GM12873 (cell line): ENCODE results near the gene PAX2.

Source experiments
- TF ChIP-seq, protein P1 (sequence below): IDR thresholded peaks from 2 replicates; pipeline ENCODE4 v1.5.1; 2012; ENCODE audit warnings: low read depth, mild to moderate bottlenecking, moderate library complexity, low read length, control low read depth; ENCODE audit not compliant: insufficient read depth; ENCODE audit errors: missing control alignments

The PAX2 gene

DNA sequence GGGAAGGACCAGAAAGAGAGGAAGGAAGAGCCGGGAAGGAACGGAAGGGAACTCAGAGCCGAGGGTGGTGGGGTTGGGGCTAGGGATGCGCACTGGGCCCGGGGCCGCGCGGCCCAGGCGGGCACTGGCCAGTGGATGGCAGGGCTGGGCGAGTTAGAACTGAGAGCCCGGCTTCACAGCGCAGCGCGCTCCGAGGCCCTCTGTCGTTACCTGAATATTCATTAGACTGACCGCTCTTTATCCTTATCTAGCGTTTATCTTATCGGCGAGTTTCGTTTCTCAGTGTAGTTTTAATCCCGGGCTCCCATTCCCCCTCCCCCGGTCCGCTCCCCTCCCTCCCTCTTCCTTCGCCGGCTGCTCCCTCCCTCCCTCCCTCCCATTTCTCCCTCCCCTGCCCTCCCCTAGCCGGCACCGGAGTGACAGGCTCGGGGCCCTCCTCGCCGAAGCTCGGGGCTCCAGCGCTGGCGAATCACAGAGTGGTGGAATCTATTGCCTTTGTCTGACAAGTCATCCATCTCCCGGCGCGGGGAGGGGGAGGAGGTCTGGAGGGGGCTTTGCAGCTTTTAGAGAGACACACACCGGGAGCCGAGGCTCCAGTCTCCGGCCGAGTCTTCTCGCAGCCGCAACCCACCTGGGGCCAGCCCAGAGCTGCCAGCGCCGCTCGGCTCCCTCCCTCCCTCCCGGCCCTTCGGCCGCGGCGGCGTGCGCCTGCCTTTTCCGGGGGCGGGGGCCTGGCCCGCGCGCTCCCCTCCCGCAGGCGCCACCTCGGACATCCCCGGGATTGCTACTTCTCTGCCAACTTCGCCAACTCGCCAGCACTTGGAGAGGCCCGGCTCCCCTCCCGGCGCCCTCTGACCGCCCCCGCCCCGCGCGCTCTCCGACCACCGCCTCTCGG, at the start of gene PAX2:
TSS of gene PAX2 (plus strand) at position 596 of the 895 bp plus-strand sequence. CDS start 679 bp downstream, outside the sequence.
- TF ChIP-seq, protein P1, sequence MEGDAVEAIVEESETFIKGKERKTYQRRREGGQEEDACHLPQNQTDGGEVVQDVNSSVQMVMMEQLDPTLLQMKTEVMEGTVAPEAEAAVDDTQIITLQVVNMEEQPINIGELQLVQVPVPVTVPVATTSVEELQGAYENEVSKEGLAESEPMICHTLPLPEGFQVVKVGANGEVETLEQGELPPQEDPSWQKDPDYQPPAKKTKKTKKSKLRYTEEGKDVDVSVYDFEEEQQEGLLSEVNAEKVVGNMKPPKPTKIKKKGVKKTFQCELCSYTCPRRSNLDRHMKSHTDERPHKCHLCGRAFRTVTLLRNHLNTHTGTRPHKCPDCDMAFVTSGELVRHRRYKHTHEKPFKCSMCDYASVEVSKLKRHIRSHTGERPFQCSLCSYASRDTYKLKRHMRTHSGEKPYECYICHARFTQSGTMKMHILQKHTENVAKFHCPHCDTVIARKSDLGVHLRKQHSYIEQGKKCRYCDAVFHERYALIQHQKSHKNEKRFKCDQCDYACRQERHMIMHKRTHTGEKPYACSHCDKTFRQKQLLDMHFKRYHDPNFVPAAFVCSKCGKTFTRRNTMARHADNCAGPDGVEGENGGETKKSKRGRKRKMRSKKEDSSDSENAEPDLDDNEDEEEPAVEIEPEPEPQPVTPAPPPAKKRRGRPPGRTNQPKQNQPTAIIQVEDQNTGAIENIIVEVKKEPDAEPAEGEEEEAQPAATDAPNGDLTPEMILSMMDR: no peak

DNA sequence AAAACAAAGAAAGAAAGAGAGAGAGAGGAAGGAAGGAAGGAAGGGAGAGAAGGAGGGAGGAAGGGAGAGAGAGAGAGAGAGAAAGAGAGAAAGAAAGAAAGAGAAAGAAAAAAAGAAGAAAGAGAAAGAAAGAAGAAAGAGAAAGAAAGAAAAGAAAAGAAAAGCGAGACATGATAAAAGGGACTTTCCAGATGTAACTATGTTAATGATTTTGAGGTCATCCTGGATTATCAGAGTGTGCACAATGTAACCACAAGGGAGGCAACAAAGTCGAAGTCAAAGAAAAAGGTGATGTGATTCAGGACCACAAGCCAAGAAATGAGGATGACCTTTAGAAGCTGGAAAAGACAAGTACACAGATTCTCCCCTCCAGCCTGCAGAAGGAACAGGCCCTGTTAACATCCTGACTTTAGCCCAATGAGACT, 48.9 kb upstream of the PAX2 start:
- TF ChIP-seq, protein P1: no peak

GRCh38 chr10:100697070-100697469, 48.3 kb upstream of the PAX2 start:
- TF ChIP-seq, protein P1: no peak

DNA sequence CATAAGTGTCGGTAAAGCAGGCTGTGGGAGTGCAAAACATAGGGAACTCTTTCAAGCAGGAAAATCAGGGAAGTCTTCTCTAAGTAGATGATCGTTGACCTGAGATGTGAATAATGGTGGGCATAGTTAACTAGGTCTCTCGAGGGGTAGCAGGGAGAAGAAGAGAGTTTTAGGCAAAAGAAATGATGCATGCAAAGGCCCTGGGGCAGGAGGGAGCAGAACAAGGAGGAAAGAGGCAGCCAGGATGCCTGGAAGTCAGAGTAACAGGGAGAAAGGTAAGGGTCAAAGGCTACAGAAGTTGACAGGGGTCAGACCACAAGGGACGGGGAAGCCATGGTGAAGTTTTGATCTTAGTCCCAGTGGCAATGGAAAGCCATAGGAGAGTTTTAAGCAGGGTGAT, 47.8 kb upstream of the PAX2 start:
- TF ChIP-seq, protein P1: no peak

DNA sequence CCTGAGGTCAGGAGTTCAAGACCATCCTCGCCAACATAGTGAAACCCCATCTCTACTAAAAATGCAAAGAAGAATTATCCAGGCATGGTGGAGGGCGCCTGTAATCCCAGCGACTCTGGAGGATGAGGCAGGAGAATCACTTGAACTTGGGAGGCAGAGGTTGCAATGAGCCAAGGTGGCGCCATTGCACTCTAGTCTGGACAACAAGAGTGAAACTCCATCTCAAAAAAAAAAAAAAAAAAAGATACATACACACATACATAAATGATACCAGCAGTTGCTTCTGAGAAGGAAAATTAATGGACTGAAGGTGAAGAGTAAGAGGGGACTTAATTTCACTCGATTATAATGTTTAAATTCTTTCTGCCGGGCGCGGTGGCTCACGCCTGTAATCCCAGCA, 40.2 kb upstream of the PAX2 start:
- TF ChIP-seq, protein P1: no peak

DNA sequence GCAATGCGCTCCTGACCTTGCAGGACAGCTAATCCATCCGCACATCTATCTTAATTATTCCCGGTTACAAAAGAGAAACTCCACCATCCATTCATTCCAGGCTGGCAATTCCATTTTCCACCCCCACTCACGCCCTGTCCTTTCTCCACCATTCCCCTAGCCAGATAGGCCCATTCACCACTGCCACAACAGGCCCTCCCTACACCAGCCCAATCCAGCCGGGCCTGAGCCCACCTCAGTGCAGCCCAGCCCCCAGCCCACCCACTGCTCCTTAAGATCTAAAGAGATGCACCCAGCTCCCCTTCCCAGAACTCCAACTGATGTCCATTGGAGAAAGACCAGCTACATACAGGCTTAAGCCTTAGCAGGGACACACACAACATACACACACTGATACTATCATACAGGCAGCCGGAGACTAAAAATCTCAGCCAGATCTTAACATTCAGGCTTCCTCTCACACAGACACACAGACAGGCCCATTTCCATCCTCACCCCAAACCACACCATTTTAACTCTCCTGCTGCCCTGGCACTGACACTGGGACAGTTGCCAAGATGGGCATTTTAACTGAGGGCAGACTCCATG, 38.0 kb upstream of the PAX2 start:
- TF ChIP-seq, protein P1: no peak

DNA sequence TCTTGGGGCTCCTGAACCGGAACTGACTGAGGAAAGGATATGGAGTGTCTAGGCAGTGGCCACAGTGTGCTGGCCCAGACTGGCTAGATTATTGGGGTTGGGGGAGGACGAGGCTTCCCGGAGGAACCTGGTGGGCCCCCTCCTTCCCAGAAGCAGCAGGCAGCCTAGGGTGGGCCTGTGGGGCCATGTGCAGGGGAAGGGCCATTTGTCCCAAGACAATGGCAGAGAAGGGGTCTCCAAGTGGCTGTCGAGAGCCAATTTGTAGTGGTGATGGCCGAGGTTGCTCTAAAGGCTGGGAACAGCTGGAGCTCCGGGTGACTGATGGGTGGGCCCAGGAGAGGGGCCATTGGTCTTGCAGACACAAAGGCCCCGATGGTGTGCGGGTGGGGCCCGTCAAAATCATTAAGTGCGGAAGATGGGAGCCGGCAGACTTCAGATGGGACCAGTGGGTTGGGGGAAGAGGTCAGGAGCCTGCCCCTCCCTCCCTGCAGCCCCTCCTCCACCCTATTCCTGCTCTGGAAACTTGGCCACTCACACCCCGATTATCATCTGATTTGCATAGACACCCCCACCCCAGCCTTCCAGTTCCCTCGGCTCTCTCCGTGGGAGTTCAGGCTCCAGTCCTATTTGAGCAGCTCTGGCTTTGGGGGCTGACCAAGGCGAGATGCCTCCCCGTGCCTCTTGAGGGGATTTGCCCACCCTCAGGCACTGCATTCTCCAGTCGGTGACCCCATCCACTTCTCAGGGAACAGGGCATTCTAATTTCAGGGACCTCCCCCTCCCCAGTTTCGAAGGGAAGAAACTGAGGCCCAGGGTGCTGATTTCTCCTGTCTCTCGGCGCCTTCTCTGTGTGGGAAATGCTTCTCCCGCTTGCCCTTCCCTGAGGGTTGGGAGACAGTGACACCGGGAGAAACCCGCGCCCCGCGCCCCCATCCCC, 36.0 kb upstream of the PAX2 start:
- TF ChIP-seq, protein P1: no peak
